ENCODE data around the gene GBF1.
"Not testable (repeated sequence)": the region's sequence is repeated elsewhere in the genome, so short reads cannot be mapped to it uniquely, and the experiment has no call there.

GRCh38 chr10:102301332-102301731 lies 56.0 kb downstream of the GBF1 start:
- TF ChIP-seq CTCF (IDR thresholded peaks at IDR 0.05; ENCODE audit: low read depth, low read length, missing input control); JUND (IDR thresholded peaks at IDR 0.05): not testable (repeated sequence)
